Endothelial cell of umbilical vein (primary cell): ENCODE measurements around the gene SMARCD3. TPM values are rescaled to one million over a fixed set of nuclear protein-coding genes. Genes with fewer than 3 reads are reported as not detected.

Experiments
- BruUV-seq: library from RNA; stranded (reverse); fragments of 400-500 nt; replicated peaks from 2 replicates; lab custom pipeline; 2021; lab: Mats Ljungman, UMichigan
- CTCF ChIA-PET: fragments of 300-600, 350-600 bp; sonication (Branson Sonifier 250); formaldehyde crosslinking; loops from one replicate; lab custom pipeline; 2021; ENCODE audit warnings: antibody characterized with exemption, inconsistent platforms; lab: Charles Lee
- POLR2A ChIA-PET: fragments of 300-600, 350-600 bp; sonication (Branson Sonifier 250); formaldehyde crosslinking; loops from one replicate; lab custom pipeline; 2021; ENCODE audit warnings: antibody characterized with exemption, inconsistent platforms; lab: Charles Lee
- DNase-seq: peaks from one replicate; pipeline ENCODE4 v3.0.0-alpha.2; 2011; ENCODE audit warnings: low read depth, low spot score
- FAIRE-seq: peaks from 2 replicates; lab custom pipeline; 2011; peaks lifted over from hg19 to GRCh38; lab: Jason Lieb, UNC
- H2AFZ ChIP-seq: 2 replicates; pipeline ENCODE4 v1.6.0; 2012; ENCODE audit warnings: low read depth, low read length, control low read depth, inconsistent platforms
- H3K27ac ChIP-seq: 2 replicates; pipeline ENCODE4 v1.5.1; 2011; ENCODE audit warnings: low read depth, mild to moderate bottlenecking, control low read depth, low read length, moderate library complexity; ENCODE audit not compliant: insufficient read depth
- H3K27me3 ChIP-seq, 2 experiments: 2 replicates each; pipeline versions ENCODE4 v1.6.0 to v1.6.1; 2011; ENCODE audit warnings: low read length in 2 of 2, mixed read lengths in 1 of 2; ENCODE audit not compliant: control insufficient read depth in 2 of 2, insufficient read depth in 2 of 2
- H3K36me3 ChIP-seq, 2 experiments: 2 replicates in 1 of 2; 3 replicates in 1 of 2; pipeline ENCODE4 v1.5.1; 2011; ENCODE audit warnings: low read length in 2 of 2, mild to moderate bottlenecking in 1 of 2, moderate library complexity in 1 of 2; ENCODE audit not compliant: control insufficient read depth in 2 of 2, insufficient read depth in 2 of 2; ENCODE audit errors: extremely low read depth in 1 of 2
- H3K4me1 ChIP-seq: 3 replicates; pipeline ENCODE4 v1.5.1; 2011; ENCODE audit warnings: mild to moderate bottlenecking, low read length; ENCODE audit not compliant: control insufficient read depth, insufficient read depth; ENCODE audit errors: extremely low read depth
- H3K4me2 ChIP-seq: 2 replicates; pipeline ENCODE4 v1.6.1; 2011; ENCODE audit warnings: low read length, control low read depth, mixed read lengths; ENCODE audit not compliant: insufficient read depth
- H3K4me3 ChIP-seq, 3 experiments: fragments of 200-600 bp in 1 of 3; sonication (generic), shearing (Covaris generic) in 1 of 3; replicated peaks in 1 of 3; 2 replicates each; pipeline ENCODE4 v1.5.1; 2011 to 2016; ENCODE audit warnings: control low read depth in 3 of 3, low read length in 3 of 3, mild to moderate bottlenecking in 2 of 3, inconsistent platforms in 1 of 3, low read depth in 1 of 3, moderate library complexity in 1 of 3; ENCODE audit not compliant: insufficient read depth in 1 of 3
- H3K79me2 ChIP-seq: 2 replicates; pipeline ENCODE4 v1.6.0; 2012; ENCODE audit warnings: low read length, inconsistent platforms; ENCODE audit not compliant: control insufficient read depth, insufficient read depth
- H3K9ac ChIP-seq: replicated peaks from 2 replicates; pipeline ENCODE3; 2011; ENCODE audit warnings: low read length, control low read depth; ENCODE audit not compliant: insufficient read depth; ENCODE audit errors: extremely low read depth
- H3K9me1 ChIP-seq: replicated peaks from 3 replicates; pipeline ENCODE4 v1.6.0; 2011; ENCODE audit warnings: mild to moderate bottlenecking, low read length; ENCODE audit not compliant: control insufficient read depth, insufficient read depth; ENCODE audit errors: extremely low read depth
- H3K9me3 ChIP-seq: replicated peaks from 2 replicates; pipeline ENCODE4 v1.5.1; 2012; ENCODE audit warnings: low read length, inconsistent platforms; ENCODE audit not compliant: control insufficient read depth, insufficient read depth
- H4K20me1 ChIP-seq: replicated peaks from 2 replicates; pipeline ENCODE3; 2011; ENCODE audit warnings: mild to moderate bottlenecking, low read length; ENCODE audit not compliant: control insufficient read depth, insufficient read depth; ENCODE audit errors: extremely low read depth
- EZH2 ChIP-seq: IDR thresholded peaks from 2 replicates; pipeline ENCODE4 v1.6.1; 2012; ENCODE audit warnings: borderline replicate concordance, low read depth, mild to moderate bottlenecking, moderate library complexity, low read length, inconsistent platforms; ENCODE audit not compliant: severe bottlenecking
- FOS ChIP-seq: IDR thresholded peaks from 2 replicates; pipeline ENCODE4 v1.6.1; 2011; ENCODE audit warnings: mild to moderate bottlenecking, low read length, moderate library complexity, borderline replicate concordance; ENCODE audit not compliant: insufficient read depth
- GATA2 ChIP-seq: IDR thresholded peaks from 2 replicates; pipeline ENCODE4 v1.7.0; 2011; ENCODE audit warnings: low read depth, mild to moderate bottlenecking, moderate library complexity, mixed read lengths, low read length; ENCODE audit not compliant: insufficient read length, insufficient read depth
- JUN ChIP-seq: IDR thresholded peaks from 2 replicates; pipeline ENCODE4 v1.6.1; 2011; ENCODE audit warnings: borderline replicate concordance, low read depth; ENCODE audit not compliant: insufficient read length, insufficient read depth
- MYC ChIP-seq: IDR thresholded peaks from one replicate; pipeline ENCODE4 v1.6.1; 2011; ENCODE audit warnings: mild to moderate bottlenecking, low read depth, low read length
- POLR2A ChIP-seq: IDR thresholded peaks from 2 replicates; pipeline ENCODE4 v1.6.1; 2012; ENCODE audit warnings: low read depth, mild to moderate bottlenecking, control low read depth, low read length
- POLR2AphosphoS5 ChIP-seq: IDR thresholded peaks from 2 replicates; pipeline ENCODE4 v1.6.1; 2012; ENCODE audit warnings: low read depth, mild to moderate bottlenecking, control low read depth, low read length, moderate library complexity; ENCODE audit not compliant: insufficient read depth
- dilution Hi-C: fragments of 300-500 bp; cut with MboI; formaldehyde crosslinking; loops from one replicate; pipeline ENCODE4 v1.15.0; 2019; ENCODE audit warnings: low sequenced_read_pairs; ENCODE audit not compliant: extremely low pct_ligation_motif_present
- intact Hi-C: fragments of 100-400 bp; cut with micrococcal nuclease; formaldehyde crosslinking; loops from one replicate; pipeline ENCODE4 v1.10.0; 2022
- polyA plus RNA-seq, 4 experiments: library from polyadenylated mRNA; depleted of rRNA in 3 of 4; stranded (reverse) in 3 of 4; unstranded in 1 of 4; fragments of >200 nt; gene quantifications; 2 replicates each; pipeline versions ENCODE4 v1.2.1 to v1.2.3, GENCODE V29; 2011 to 2012; ENCODE audit warnings: missing spikeins in 1 of 4
- total RNA-seq: library from RNA; stranded (reverse); gene quantifications from 2 replicates; pipeline ENCODE4 v1.2.3, GENCODE V29; 2021
- TF ChIP-seq, protein P1 (sequence below): IDR thresholded peaks from 2 replicates; pipeline ENCODE4 v1.6.1; 2011; ENCODE audit not compliant: insufficient read depth, insufficient read length
- TF ChIP-seq, protein P2 (sequence below), 2 donors: IDR thresholded peaks; 1 replicate in 1 of 2; 2 replicates in 1 of 2; pipeline ENCODE4 v1.5.1; 2011; ENCODE audit warnings: low read length in 2 of 2, mild to moderate bottlenecking in 2 of 2, moderate library complexity in 2 of 2, control low read depth in 1 of 2, inconsistent platforms in 1 of 2, low read depth in 1 of 2; ENCODE audit not compliant: insufficient read depth in 1 of 2; ENCODE audit errors: extremely low read depth in 1 of 2

SMARCD3 gene
- total and polyA plus RNA-seq, 2 donors (not counting 3 experiments of a cell fraction or from before 2014, with no cell fraction given) = 6.1 to 8.5 TPM

DNA sequence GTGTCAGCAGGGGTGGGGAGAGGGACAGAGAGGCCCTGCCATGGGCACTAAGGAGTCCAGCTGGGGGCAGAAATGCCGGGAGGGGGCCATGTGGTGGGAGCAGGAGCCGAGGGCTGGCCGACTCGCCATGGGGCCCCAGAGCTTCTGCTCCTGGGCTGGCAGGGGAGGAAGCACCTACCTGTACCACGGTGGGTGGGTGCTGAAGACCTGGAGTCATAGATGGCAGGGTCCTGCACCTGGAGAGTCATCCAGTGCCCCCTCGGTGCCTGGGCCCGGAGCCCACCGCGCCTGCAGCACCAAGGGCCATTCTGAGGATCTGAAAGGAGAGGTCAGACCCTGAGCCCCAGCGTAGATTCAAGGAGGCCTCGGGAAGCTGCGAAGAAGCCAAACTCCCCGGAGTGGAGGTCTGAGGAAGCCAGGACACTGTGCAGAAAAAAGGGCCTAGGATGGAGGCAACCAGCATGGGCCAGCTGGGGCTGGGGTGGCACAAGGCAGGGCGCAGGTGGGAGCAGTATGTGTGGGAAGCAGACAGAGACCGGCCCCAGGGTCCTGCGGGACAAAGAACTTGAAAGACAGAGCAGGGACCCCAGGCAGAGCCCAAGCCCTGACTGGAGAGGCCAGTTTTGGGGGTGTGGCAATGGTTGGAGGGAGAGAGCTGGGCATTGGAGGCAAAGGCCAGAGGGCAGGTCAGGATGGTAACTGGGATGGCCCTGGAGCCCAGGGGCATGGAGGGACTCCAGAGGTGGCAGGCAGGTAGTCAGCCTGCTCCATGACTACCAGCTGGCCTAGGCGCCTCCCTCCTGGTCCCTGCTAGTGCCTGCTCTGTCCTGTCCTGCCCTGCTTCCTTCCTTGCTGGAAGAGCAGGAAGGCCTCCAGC lies 26.7 kb upstream of the SMARCD3 start:
- POLR2A ChIA-PET = no interaction called here
- intact Hi-C loops = no loop called here
- Histone ChIP-seq H3K27ac (no peak overlapping the region), H3K79me2 (no peaks in the 10 kb centered on the region), H3K27me3 (peaks cover 7 to 9% of the 10 kb centered on the region in 2 experiments), H3K4me1 (no peaks in the 10 kb centered on the region), H4K20me1 (no peaks in the 10 kb centered on the region), H3K36me3 (no peaks in the 10 kb centered on the region), H3K9me1 (no peaks in the 10 kb centered on the region), H2AFZ (no peak overlapping the region), H3K4me3 (no peak overlapping the region), H3K4me2 (no peak overlapping the region), H3K9me3 (no peaks in the 10 kb centered on the region), H3K9ac (no peak overlapping the region)
- TF ChIP-seq JUN = no peak
- no peak for TF ChIP-seq EZH2
- TF ChIP-seq, protein P1, sequence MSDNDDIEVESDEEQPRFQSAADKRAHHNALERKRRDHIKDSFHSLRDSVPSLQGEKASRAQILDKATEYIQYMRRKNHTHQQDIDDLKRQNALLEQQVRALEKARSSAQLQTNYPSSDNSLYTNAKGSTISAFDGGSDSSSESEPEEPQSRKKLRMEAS = no peak
- no peak for TF ChIP-seq POLR2AphosphoS5
- TF ChIP-seq FOS = no peak
- TF ChIP-seq POLR2A = no peak
- TF ChIP-seq, protein P2, sequence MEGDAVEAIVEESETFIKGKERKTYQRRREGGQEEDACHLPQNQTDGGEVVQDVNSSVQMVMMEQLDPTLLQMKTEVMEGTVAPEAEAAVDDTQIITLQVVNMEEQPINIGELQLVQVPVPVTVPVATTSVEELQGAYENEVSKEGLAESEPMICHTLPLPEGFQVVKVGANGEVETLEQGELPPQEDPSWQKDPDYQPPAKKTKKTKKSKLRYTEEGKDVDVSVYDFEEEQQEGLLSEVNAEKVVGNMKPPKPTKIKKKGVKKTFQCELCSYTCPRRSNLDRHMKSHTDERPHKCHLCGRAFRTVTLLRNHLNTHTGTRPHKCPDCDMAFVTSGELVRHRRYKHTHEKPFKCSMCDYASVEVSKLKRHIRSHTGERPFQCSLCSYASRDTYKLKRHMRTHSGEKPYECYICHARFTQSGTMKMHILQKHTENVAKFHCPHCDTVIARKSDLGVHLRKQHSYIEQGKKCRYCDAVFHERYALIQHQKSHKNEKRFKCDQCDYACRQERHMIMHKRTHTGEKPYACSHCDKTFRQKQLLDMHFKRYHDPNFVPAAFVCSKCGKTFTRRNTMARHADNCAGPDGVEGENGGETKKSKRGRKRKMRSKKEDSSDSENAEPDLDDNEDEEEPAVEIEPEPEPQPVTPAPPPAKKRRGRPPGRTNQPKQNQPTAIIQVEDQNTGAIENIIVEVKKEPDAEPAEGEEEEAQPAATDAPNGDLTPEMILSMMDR (IDR thresholded peaks at IDR 0.05; ENCODE audit: extremely low read depth in 1 of 2, insufficient read depth in 1 of 2, low read depth in 1 of 2, low read length in 2 of 2) = no peak
- no peak for TF ChIP-seq MYC
- no peak for TF ChIP-seq GATA2
- dilution Hi-C loops = no loop called here
- no peak for FAIRE-seq
- CTCF ChIA-PET = no interaction called here
- DNase-seq = no peak
- BruUV-seq = no TSS peak
